HG02642 (cell line): ENCODE measurements around the gene CASP7.

Source experiments
- ATAC-seq: cut with Tn5 transposase; IDR thresholded peaks from one replicate; pipeline ENCODE4 v1.9.1; 2021; ENCODE audit warnings: mild to moderate bottlenecking; ENCODE audit not compliant: unreplicated experiment, poor library complexity

CASP7 gene

DNA sequence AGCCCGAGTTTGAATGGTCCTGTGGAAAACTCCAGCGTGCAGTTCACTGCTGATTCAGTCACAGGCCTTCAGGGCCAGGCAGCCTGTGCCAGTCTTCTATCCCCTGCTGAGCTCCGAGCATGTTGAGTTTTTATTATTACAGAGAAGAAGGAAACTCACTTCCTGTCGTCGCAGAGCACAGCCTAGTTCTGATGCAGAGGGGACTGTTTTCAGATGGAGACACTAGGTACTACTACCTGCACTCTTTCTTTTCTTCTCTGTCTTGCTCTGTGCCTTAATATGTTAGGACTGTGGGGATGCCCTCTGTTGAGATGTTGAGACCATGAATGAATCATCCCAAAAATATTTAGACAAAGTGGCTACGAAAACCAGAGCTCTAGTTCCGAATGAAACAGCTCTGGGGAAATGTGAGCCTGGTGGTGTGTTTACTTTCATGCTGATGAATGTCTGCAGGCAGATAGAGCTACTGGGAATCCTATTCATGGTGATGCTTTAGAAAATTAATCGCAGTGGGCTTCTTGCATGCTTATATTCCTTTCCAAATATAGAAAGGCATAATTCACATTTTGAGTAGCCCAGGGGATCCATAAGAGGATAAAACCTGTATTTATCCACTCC, 29.6 kb downstream of the CASP7 start:
- ATAC-seq, result no peak

GRCh38 chr10:113711142-113711541, 31.4 kb downstream of the CASP7 start:
- no peak for ATAC-seq

DNA sequence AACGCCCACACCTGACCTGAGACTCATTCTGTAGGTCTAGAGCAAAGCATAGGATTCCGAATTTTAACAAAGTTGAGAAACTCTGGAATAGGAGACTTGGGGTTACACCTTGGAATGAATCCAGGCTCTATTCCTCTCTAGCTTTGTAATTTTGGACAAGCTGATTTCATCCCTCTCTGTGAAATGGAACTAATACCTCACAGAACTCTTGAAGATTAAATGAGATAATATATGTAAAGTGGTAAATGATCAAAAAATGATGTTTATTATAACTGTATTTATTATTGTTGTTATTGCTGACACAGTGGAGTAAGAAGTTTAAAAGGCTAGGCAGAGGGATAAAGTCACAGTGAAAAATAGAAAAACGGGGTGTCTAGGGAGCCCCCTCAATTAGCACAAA, 32.3 kb downstream of the CASP7 start:
- no peak for ATAC-seq

GRCh38 chr10:113712755-113713639, 33.3 kb downstream of the CASP7 start:
- ATAC-seq, result no peak

DNA sequence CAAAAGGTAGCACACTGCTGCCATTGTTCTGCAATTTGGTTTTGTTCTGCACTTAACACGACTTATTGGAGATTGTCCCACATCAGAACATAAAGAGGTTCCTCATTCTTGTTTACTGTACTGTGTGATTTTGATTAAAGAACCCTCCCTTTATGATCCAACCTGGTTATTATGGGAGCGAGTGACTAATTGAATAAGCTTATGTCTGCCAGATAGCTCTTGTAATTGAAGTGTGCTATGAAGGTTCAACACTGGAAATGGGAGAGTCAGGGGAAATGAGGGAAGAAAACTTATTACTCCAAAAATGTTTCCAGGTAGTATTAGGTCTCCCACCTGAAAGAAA, 33.9 kb downstream of the CASP7 start:
- no peak for ATAC-seq

DNA sequence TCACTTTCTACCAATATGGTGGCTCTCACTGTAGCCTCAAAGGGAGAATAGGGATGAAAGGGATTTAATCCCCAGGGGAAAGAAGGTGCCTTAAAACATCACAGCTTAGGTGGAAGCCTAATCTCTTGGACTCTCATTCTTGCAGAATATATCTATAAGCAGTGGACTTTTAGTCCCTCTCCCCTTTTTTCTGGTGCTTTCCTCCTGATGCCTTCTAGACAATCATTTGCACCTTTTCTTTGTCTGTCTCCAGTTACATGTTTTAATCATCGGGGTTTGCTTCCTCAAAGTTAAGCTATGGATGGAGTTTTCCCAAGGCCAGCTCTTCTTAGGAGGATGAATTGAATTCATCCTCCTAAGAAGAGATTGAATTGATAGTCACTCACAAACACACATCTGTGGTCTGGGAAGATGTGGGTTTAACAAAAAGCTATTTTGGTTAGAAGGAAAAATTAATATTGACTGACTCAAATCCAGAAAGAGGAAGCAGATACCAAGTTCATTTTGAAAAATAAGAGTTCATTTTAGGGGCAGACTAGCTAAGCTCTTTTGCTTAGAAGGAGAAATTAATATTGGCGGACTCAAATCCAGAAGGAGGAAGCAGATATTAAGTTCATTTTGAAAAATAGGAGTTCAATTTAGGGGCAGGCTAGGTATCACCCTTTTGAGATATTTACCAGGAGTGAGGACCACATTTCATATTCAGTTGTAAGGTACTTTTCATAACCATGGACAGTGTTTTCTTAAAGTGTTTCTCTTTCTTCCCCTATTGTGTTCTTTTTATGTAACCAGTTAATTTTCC, 36.6 kb downstream of the CASP7 start:
- ATAC-seq, result no peak

DNA sequence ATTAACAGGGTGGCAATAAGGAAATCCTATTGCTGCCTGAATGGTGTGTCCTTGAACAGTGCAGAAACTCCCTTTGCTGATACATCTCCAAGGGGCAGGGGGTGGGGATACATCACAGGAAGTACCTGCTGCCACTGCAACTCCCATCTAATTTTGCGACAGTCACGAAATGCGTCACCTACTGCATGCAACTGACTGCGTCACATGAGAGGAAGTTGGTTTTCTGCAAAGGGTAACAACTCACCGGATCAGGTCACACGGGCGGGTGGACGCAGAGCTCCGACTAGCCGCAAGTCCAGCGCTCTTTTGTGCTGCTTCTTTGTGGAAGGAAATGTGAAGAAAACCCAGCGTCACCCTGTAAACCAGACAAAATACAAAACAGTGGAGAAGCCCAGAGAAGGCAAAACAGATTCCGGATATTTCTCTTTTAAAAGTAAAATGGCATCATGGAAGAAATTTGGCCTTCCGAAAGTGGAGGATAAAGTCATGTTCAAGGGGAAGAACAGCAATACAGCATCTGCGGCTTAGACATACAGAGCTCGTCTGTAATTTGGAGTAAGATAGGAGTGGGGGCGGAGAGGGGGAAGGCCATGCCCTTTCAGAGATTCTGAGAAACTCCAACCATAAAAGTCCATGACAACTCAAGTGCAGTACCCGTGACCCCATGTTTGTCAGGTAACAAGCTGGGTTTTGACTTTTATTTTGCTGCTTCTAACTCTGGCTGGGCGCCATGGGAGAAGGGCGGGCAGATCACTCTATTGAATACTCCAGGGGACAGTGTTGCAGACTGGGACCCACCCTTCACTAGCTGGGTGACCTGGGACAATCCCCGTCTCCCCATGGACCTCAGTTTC, 39.5 kb downstream of the CASP7 start:
- ATAC-seq, result no peak

DNA sequence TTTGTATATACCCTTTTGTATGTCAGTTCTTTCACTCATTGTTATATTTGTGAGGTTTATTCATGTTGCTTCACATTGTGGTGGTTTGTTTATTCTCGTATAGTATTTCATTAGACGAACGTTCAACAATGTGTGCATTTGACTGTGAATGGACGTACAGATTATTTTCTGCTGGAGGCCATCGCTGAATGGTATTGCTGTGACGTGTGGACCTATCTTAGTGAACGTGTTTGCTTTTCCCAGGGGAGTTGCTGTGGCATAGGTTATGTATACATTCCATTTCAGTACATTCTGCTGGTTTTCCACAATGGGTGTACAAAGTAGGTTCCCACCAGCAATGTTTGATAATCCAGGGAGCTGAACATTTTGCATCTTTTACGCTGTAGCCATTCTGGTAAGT, 40.7 kb downstream of the CASP7 start:
- no peak for ATAC-seq

GRCh38 chr10:113732160-113732881, 52.6 kb downstream of the CASP7 start:
- ATAC-seq, result no peak

- ATAC-seq, result no peak
These were observed 53.3 kb downstream of the CASP7 start for GRCh38 chr10:113732966-113733365.

GRCh38 chr10:113733635-113734034, 53.9 kb downstream of the CASP7 start:
- ATAC-seq, result no peak

DNA sequence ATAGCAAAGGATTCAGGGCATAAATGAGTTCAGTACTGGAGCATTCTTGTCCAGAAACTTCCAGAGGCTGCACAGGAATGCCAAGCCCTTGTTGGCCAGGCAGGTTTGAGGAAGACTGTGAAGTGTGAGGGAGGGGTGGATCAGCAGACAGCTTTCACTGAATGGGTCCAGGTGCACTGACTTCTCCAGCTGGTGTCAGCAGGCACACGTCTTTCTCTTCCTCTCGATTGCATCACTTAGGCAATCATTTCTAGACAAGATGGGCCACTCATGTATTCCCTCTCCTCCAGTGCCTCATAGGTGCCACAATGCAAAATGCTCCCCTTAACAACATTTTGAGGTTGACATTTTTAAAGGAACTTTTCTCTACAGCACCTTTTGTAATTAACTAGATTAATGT, 56.2 kb downstream of the CASP7 start:
- ATAC-seq, result peak; percentile 78

GRCh38 chr10:113736576-113736975, 56.9 kb downstream of the CASP7 start:
- ATAC-seq, result no peak

GRCh38 chr10:113739031-113739430, 59.3 kb downstream of the CASP7 start:
- ATAC-seq, result no peak

DNA sequence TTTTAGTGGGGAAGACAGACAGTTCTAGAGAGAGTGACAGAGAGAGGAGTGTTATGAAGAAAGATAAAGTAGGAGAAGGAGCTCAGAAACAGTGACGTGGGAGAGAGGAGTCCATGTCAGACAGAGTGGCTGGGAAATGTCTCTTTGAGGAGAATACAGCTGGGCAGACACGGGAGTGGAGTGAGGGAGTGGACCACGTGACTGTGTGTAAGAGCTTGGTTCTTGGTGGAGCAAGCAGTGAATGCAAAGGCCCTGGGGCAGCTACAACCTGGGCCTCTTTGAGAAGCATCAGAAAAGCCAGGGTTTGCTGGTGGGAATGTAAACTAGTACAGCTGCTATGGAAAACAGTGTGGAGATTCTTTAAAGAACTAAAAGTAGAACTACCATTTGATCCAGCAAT, 59.9 kb downstream of the CASP7 start:
- ATAC-seq, result no peak

DNA sequence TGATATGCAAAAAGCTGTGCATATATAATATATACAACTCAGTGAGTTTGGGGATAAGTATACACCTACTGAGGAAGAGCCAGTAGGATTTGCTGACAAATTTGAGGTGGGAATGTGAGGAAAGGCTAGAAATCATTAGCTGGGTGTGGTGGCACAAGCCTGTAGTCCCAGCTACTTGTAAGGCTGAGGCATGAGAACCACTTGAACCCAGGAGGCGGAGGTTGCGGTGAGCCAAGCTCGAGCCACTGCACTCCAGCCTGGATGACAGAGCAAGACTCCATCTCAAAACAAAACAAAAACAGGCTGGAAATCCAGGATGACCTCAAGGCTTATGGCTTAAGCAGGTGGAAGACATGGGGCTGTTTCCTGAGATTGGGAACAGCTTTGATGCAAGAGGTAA, 61.1 kb downstream of the CASP7 start:
- ATAC-seq, result no peak

DNA sequence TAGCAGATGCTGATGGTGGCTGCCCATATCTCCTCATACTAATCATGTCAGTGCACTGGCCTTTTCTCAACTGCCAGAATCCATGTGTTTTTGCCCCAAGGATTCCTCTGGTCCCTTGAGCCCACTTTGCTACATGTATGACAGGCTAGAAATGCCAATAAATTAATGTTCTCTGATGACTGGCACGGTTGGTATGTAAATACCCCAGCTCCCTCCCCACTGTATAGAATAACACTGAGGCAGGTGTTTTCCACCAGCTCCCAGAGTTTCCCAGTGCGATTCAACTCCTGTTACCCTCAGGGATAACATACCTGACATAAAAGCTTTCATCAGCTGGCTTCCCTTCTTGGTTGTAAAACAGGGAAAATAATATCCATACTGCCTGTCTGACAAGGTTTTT, 62.8 kb downstream of the CASP7 start:
- no peak for ATAC-seq

DNA sequence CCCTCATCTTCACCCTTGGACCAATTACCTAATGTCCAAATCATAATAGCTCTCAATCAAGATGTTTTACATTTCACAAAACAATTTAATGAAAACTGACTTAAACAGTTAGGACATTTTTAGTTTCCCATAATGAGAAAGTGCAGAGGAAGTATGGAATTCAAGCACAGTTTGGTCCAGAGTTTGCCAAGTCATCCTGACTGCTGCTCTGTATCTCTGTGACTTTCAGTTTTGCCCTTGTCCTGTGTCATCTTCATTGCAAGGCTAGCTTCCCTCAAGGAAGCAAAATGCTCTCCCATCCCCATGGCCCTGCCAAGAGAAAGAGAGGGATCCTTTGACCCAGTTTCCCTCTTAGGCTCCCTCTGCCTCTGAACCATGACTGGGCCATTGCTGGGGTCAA, 63.9 kb downstream of the CASP7 start:
- ATAC-seq, result no peak

DNA sequence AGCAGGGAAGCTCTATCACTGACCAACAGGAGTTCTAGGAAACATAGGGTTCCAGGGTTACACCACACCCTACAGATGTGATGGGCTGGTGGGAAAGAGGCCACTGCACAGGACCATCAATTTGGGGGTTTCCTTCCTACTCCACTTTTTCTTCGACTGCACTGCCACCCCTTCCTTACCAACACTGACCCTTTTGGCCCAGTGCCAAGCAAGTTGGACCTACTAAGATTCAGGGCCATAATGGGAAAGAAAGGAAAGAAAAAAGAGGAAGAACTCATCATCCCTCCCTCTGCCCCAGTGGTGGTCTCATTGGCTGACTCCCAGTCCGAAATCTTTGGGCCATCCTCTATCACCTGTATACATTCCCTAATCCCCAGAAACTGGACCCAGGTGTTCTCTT, 65.7 kb downstream of the CASP7 start:
- no peak for ATAC-seq
